PFSK-1 (cell line): ENCODE data around the gene PLEKHM3.

ENCODE experiments used
- POLR2AphosphoS5 ChIP-seq: IDR thresholded peaks from 2 replicates; pipeline ENCODE4 v1.6.1; 2012; ENCODE audit warnings: low read depth, mild to moderate bottlenecking, control low read depth, low read length, moderate library complexity
- TAF1 ChIP-seq: IDR thresholded peaks from 2 replicates; pipeline ENCODE4 v1.6.1; 2012; ENCODE audit warnings: low read length, control low read depth, borderline replicate concordance; ENCODE audit not compliant: insufficient read depth
- TF ChIP-seq, protein P1 (sequence below), 2 experiments: IDR thresholded peaks; 2 replicates each; pipeline versions ENCODE4 v1.6.1 to v1.8.0; 2011 to 2012; ENCODE audit warnings: low read depth in 2 of 2, low read length in 2 of 2, control low read depth in 1 of 2, inconsistent platforms in 1 of 2, mild to moderate bottlenecking in 1 of 2, moderate library complexity in 1 of 2; ENCODE audit not compliant: insufficient read depth in 1 of 2

DNA sequence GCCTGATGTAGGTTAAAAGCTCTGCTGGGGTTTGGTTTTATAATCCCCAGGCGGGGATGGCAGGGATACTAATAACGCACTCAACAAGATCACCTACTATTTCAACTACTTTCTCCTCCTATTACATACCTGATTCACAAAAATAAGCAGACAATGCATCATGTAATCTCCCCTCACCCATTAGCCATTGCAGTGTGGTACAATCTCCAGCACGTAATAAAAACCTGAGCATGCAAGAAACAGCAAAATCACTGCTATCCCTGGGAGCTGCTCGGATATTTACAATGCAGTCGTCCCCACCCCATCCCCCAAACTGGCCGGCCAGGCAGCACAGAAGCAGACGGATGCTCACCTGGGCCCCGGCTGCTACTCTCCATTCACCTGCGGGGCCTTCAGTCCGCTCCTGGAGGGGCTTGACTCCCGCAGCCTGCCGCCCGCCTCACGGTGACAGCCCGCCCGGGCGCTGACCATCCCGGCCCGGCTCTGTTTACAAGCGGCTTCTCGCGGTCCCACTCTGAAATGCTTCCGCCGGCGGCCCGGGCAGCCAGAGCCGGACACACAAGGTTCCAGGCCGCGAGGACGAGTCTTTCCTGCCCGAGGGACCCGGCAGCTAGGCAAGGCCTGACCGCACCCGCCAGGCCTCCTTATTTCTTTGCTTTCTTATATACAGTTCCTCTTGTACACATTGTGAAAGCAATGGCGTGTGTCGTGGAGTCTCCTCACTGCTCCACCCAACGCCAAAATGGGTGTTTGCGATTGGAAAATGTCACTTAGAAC, at the start of gene PLEKHM3:
- TF ChIP-seq, protein P1, sequence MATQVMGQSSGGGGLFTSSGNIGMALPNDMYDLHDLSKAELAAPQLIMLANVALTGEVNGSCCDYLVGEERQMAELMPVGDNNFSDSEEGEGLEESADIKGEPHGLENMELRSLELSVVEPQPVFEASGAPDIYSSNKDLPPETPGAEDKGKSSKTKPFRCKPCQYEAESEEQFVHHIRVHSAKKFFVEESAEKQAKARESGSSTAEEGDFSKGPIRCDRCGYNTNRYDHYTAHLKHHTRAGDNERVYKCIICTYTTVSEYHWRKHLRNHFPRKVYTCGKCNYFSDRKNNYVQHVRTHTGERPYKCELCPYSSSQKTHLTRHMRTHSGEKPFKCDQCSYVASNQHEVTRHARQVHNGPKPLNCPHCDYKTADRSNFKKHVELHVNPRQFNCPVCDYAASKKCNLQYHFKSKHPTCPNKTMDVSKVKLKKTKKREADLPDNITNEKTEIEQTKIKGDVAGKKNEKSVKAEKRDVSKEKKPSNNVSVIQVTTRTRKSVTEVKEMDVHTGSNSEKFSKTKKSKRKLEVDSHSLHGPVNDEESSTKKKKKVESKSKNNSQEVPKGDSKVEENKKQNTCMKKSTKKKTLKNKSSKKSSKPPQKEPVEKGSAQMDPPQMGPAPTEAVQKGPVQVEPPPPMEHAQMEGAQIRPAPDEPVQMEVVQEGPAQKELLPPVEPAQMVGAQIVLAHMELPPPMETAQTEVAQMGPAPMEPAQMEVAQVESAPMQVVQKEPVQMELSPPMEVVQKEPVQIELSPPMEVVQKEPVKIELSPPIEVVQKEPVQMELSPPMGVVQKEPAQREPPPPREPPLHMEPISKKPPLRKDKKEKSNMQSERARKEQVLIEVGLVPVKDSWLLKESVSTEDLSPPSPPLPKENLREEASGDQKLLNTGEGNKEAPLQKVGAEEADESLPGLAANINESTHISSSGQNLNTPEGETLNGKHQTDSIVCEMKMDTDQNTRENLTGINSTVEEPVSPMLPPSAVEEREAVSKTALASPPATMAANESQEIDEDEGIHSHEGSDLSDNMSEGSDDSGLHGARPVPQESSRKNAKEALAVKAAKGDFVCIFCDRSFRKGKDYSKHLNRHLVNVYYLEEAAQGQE (IDR thresholded peaks at IDR 0.05; ENCODE audit: insufficient read depth in 1 of 2, low read depth in 2 of 2, low read length in 2 of 2), result peak in 1 of 2 experiments; percentile 74; a peak in 2 of 4 replicates
- TF ChIP-seq POLR2AphosphoS5 (peak; percentile 70), TAF1 (peak; percentile 98)
